Liver (tissue), 3 donors: Measurements from ENCODE around the gene PPP1R1B.

Source experiments
- CTCF ChIP-seq: fragments of 150-350 bp; IDR thresholded peaks from 2 replicates; pipeline ENCODE4 v1.5.1; 2017; ENCODE audit warnings: improper control_type of control experiment, low read depth, low read length; ENCODE audit not compliant: missing input control
- FOXA1 ChIP-seq: IDR thresholded peaks from 2 replicates; pipeline ENCODE4 v1.6.1; 2016; ENCODE audit warnings: antibody characterized with exemption
- JUND ChIP-seq, 2 donors: IDR thresholded peaks; 2 replicates each; pipeline ENCODE4 v1.6.1; 2016; ENCODE audit warnings: antibody characterized with exemption in 2 of 2
- RXRA ChIP-seq, 2 donors: IDR thresholded peaks; 2 replicates each; pipeline ENCODE4 v1.6.1; 2017 to 2018; ENCODE audit warnings: antibody characterized with exemption in 2 of 2, mild to moderate bottlenecking in 1 of 2
- TAF1 ChIP-seq: conservative IDR thresholded peaks from 2 replicates; pipeline ENCODE4 v1.6.1; 2016; ENCODE audit warnings: antibody characterized with exemption, mild to moderate bottlenecking
- donor health status: healthy.
- donor health status: healthy.

DNA sequence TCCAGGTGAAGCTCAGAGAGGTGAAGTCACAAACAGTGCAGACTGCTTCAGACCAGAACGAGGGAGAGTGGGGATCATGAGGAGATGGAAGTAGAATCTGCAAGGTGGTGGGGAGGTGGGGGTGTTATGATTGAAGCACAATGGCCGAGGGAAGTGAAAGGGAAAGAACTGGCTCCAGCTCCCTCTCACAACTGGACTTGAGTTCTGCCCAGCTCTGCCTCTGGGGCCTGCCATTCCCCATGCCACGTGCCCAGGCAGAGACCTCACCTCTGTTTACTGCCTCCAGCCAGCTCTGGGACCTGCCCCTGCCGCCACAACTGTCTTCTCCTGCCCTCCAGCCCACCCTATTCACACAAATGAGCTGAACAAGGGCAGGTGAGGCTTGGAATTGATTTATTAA is 44.0 kb downstream of the PPP1R1B start:
- TF ChIP-seq CTCF (no peak), TAF1 (no peak), JUND (IDR thresholded peaks at IDR 0.05) (no peak), FOXA1 (no peak), RXRA (IDR thresholded peaks at IDR 0.05) (no peak)
